ENCODE measurements around the gene CCDC142. TPM values are rescaled to one million over a fixed set of nuclear protein-coding genes. Genes with fewer than 3 reads are reported as not detected.

Gene CCDC142
- total and polyA plus RNA-seq, 9 of the 15 experiments (the other 6 are each of a cell fraction or from before 2014, with no cell fraction given) = 0.55 to 11.7 (median 7.2) TPM

DNA sequence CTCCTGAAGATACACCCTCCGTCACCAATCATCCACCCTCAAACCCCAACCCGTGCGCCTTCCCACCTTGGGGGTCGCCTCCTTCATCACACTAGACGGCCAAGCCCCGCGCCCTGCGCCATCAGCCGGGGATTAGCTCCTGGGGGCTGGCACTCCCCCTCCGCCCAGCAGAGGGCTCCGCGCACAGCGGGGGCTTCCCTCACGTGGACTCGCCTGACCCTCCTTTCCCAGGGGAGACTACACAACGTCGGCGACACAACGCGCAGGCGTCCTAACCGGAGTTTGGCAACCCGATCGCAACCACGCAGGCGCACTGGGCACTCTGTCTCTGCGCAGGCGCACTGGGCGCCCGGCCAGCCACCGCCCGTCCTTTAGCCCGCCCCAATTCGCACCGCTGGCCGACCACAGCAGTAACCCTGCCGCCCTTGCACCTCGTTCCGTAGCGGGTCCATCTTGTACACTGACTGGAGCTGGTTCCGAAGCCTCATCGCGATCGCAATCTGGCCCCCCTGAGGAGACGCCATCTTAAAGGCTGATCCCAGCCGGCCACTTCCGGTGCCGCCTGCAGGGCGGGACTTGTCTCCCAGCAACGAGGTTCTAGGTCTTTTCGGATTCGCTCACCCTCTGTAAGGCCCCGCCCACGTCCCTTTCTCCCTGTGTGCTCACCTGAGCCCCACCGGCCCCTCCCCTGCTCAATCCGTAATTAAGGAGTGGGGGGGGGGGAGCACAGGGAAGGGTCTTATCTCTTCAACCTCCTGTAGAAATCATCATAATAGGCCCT is 24.5 kb upstream of the CCDC142 start, which contains the start of gene PCGF1 (continued):
- TF ChIP-seq ZNF165 (CRISPR knock-in tag; IDR thresholded peaks at IDR 0.05; ENCODE audit: borderline replicate concordance) = 0 out of 2 replicates have a peak, but pooled peaks have one; percentile 3
- TF ChIP-seq NR2C2 (CRISPR knock-in tag; IDR thresholded peaks at IDR 0.05) = no peak
- 0 out of 2 replicates have a peak, but pooled peaks have one; percentile 9 for TF ChIP-seq NR2C2 (tag; IDR thresholded peaks at IDR 0.05)
- no peak for TF ChIP-seq TRIM24 (IDR thresholded peaks at IDR 0.05)
- TF ChIP-seq CEBPB (tag; IDR thresholded peaks at IDR 0.05) = peak; percentile 83
- TF ChIP-seq XRCC3 (IDR thresholded peaks at IDR 0.05) = no peak
- TF ChIP-seq, protein P1, sequence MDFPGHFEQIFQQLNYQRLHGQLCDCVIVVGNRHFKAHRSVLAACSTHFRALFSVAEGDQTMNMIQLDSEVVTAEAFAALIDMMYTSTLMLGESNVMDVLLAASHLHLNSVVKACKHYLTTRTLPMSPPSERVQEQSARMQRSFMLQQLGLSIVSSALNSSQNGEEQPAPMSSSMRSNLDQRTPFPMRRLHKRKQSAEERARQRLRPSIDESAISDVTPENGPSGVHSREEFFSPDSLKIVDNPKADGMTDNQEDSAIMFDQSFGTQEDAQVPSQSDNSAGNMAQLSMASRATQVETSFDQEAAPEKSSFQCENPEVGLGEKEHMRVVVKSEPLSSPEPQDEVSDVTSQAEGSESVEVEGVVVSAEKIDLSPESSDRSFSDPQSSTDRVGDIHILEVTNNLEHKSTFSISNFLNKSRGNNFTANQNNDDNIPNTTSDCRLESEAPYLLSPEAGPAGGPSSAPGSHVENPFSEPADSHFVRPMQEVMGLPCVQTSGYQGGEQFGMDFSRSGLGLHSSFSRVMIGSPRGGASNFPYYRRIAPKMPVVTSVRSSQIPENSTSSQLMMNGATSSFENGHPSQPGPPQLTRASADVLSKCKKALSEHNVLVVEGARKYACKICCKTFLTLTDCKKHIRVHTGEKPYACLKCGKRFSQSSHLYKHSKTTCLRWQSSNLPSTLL (IDR thresholded peaks at IDR 0.05) = no peak
- no peak for TF ChIP-seq ZFX (CRISPR knock-in tag; IDR thresholded peaks at IDR 0.05)
- peak; percentile 67 for TF ChIP-seq CREM (IDR thresholded peaks at IDR 0.05; ENCODE audit: low read depth)
- no peak for TF ChIP-seq SMAD2 (IDR thresholded peaks at IDR 0.05; ENCODE audit: low read depth, low read length)
- TF ChIP-seq HDAC3 (IDR thresholded peaks at IDR 0.05; ENCODE audit: borderline replicate concordance, partially characterized antibody) = no peak
- no peak for TF ChIP-seq ZNF121 (CRISPR knock-in tag; conservative IDR thresholded peaks at IDR 0.05)
- 0 out of 2 replicates have a peak, but pooled peaks have one; percentile 22 for TF ChIP-seq NBN (IDR thresholded peaks at IDR 0.05; ENCODE audit: low read depth)
- no peak for TF ChIP-seq ZNF224 (CRISPR knock-in tag; IDR thresholded peaks at IDR 0.05)
- 0 out of 4 replicates have a peak, but pooled peaks of 1 of the 2 experiments have one; percentile 68 for TF ChIP-seq KDM4B (IDR thresholded peaks at IDR 0.05; ENCODE audit: borderline replicate concordance in 2 of 2, low read depth in 1 of 2)
- no peak for TF ChIP-seq FOXJ2 (tag; IDR thresholded peaks at IDR 0.05)
- TF ChIP-seq RNF2 (IDR thresholded peaks at IDR 0.05) = no peak
- TF ChIP-seq, protein P2, sequence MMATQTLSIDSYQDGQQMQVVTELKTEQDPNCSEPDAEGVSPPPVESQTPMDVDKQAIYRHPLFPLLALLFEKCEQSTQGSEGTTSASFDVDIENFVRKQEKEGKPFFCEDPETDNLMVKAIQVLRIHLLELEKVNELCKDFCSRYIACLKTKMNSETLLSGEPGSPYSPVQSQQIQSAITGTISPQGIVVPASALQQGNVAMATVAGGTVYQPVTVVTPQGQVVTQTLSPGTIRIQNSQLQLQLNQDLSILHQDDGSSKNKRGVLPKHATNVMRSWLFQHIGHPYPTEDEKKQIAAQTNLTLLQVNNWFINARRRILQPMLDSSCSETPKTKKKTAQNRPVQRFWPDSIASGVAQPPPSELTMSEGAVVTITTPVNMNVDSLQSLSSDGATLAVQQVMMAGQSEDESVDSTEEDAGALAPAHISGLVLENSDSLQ (IDR thresholded peaks at IDR 0.05) = no peak
- TF ChIP-seq ASH1L (IDR thresholded peaks at IDR 0.05; ENCODE audit: borderline replicate concordance, low read depth, partially characterized antibody) = no peak
- TF ChIP-seq HMGN3 (IDR thresholded peaks at IDR 0.05; ENCODE audit: borderline replicate concordance, extremely low read depth, insufficient read length, low read depth, low read length) = peak; percentile 83
- TF ChIP-seq, protein P3, sequence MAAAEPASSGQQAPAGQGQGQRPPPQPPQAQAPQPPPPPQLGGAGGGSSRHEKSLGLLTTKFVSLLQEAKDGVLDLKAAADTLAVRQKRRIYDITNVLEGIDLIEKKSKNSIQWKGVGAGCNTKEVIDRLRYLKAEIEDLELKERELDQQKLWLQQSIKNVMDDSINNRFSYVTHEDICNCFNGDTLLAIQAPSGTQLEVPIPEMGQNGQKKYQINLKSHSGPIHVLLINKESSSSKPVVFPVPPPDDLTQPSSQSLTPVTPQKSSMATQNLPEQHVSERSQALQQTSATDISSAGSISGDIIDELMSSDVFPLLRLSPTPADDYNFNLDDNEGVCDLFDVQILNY (CRISPR knock-in tag; IDR thresholded peaks at IDR 0.05) = no peak
- TF ChIP-seq SETDB1 (IDR thresholded peaks at IDR 0.05; ENCODE audit: low read length) = no peak
- TF ChIP-seq TAL1 (IDR thresholded peaks at IDR 0.05) = no peak
- TF ChIP-seq GATAD2B (IDR thresholded peaks at IDR 0.05; ENCODE audit: borderline replicate concordance) = 0 out of 2 replicates have a peak, but pooled peaks have one; percentile 32
- TF ChIP-seq ZNF75A (CRISPR knock-in tag; IDR thresholded peaks at IDR 0.05) = no peak
- TF ChIP-seq KLF6 (CRISPR knock-in tag; IDR thresholded peaks at IDR 0.05; ENCODE audit: borderline replicate concordance) = 0 out of 2 replicates have a peak, but pooled peaks have one; percentile 2
- 0 out of 2 replicates have a peak, but pooled peaks have one; percentile 49 for TF ChIP-seq ZKSCAN1 (IDR thresholded peaks at IDR 0.05; ENCODE audit: low read depth, low read length)

All from K562 (cell line).